IMR-90 (cell line): ENCODE measurements around the gene ZDHHC22. TPM values are rescaled to one million over a fixed set of nuclear protein-coding genes. Genes with fewer than 3 reads are reported as not detected.

ENCODE experiments used
- ATAC-seq: fragments of 200-7000 bp; cut with Tn5 transposase; 2 replicates; pipeline ENCODE4 v1.9.1; 2020; ENCODE audit warnings: low read depth, mild to moderate bottlenecking, moderate library complexity
- BruUV-seq: library from RNA; stranded (reverse); fragments of 400-500 nt; replicated peaks from 2 replicates; lab custom pipeline; 2021; lab: Mats Ljungman, UMichigan
- CTCF ChIA-PET: fragments of 300-600 bp; formaldehyde crosslinking; extraction: SDS; loops from one replicate; lab custom pipeline; 2021; ENCODE audit warnings: antibody characterized with exemption; lab: Yijun Ruan, JAX
- POLR2A ChIA-PET: fragments of 300-600 bp; sonication (Branson Sonifier 250); formaldehyde crosslinking; loops from one replicate; lab custom pipeline; 2022; ENCODE audit warnings: antibody characterized with exemption; ENCODE audit not compliant: unreplicated experiment; lab: Charles Lee
- DNase-seq: peaks from one replicate; pipeline ENCODE4 v3.0.0; 2013
- H2AFZ ChIP-seq: replicated peaks from 2 replicates; pipeline ENCODE3; 2013; ENCODE audit warnings: low read length, mild to moderate bottlenecking; ENCODE audit not compliant: poor library complexity
- H2AK5ac ChIP-seq: 2 replicates; pipeline ENCODE4 v1.6.1; 2013; ENCODE audit warnings: low read depth, low read length, inconsistent platforms
- H2AK9ac ChIP-seq: replicated peaks from 2 replicates; pipeline ENCODE3; 2013; ENCODE audit warnings: mild to moderate bottlenecking, low read depth, low read length, moderate library complexity; ENCODE audit not compliant: poor library complexity
- H2BK120ac ChIP-seq: 2 replicates; pipeline ENCODE4 v1.6.1; 2013; ENCODE audit warnings: low read depth, low read length, inconsistent platforms
- H2BK15ac ChIP-seq: 3 replicates; pipeline ENCODE4 v1.6.1; 2013; ENCODE audit warnings: low read depth, low read length, inconsistent platforms
- H2BK20ac ChIP-seq: 2 replicates; pipeline ENCODE4 v1.6.1; 2013; ENCODE audit warnings: low read depth, mild to moderate bottlenecking, inconsistent platforms, low read length, moderate library complexity
- H2BK5ac ChIP-seq: 2 replicates; pipeline ENCODE4 v1.6.1; 2013; ENCODE audit warnings: mild to moderate bottlenecking, low read depth, low read length, inconsistent platforms; ENCODE audit not compliant: poor library complexity, severe bottlenecking
- H3K14ac ChIP-seq: replicated peaks from 2 replicates; pipeline ENCODE4 v1.6.1; 2013; ENCODE audit warnings: low read depth, low read length, inconsistent platforms
- H3K18ac ChIP-seq: 2 replicates; pipeline ENCODE4 v1.6.1; 2013; ENCODE audit warnings: low read depth, low read length, control low read depth
- H3K23ac ChIP-seq: 2 replicates; pipeline ENCODE4 v1.6.1; 2013; ENCODE audit warnings: low read depth, low read length, inconsistent platforms
- H3K27ac ChIP-seq: 2 replicates; pipeline ENCODE4 v1.5.1; 2013; ENCODE audit warnings: mild to moderate bottlenecking, control low read depth, low read length; ENCODE audit not compliant: insufficient read depth
- H3K27me3 ChIP-seq: 2 replicates; pipeline ENCODE4 v1.6.1; 2013; ENCODE audit warnings: low read length; ENCODE audit not compliant: control insufficient read depth, insufficient read depth
- H3K36me3 ChIP-seq: 2 replicates; pipeline ENCODE4 v1.6.1; 2013; ENCODE audit warnings: low read length, mixed read lengths; ENCODE audit not compliant: control insufficient read depth, insufficient read depth
- H3K4ac ChIP-seq: 2 replicates; pipeline ENCODE4 v1.6.1; 2013; ENCODE audit warnings: low read depth, low read length, inconsistent platforms
- H3K4me1 ChIP-seq: 2 replicates; pipeline ENCODE4 v1.6.1; 2013; ENCODE audit warnings: low read length, mixed read lengths; ENCODE audit not compliant: control insufficient read depth, insufficient read depth
- H3K4me2 ChIP-seq: 2 replicates; pipeline ENCODE4 v1.6.1; 2013; ENCODE audit warnings: low read depth, mild to moderate bottlenecking, control low read depth, low read length, moderate library complexity
- H3K4me3 ChIP-seq: 2 replicates; pipeline ENCODE4 v1.5.1; 2013; ENCODE audit warnings: low read depth, mild to moderate bottlenecking, control low read depth, low read length, moderate library complexity; ENCODE audit not compliant: insufficient read depth
- H3K56ac ChIP-seq: 2 replicates; pipeline ENCODE4 v1.6.1; 2013; ENCODE audit warnings: low read length, inconsistent platforms; ENCODE audit not compliant: insufficient read depth; ENCODE audit errors: extremely low read depth
- H3K79me1 ChIP-seq, 2 experiments: 2 replicates each; pipeline ENCODE4 v1.6.1; 2013; ENCODE audit warnings: low read length in 2 of 2, inconsistent platforms in 1 of 2, low read depth in 1 of 2
- H3K9ac ChIP-seq: 2 replicates; pipeline ENCODE4 v1.6.1; 2013; ENCODE audit warnings: low read depth, low read length, control low read depth
- H3K9me1 ChIP-seq: 2 replicates; pipeline ENCODE4 v1.6.1; 2013; ENCODE audit warnings: low read length, inconsistent platforms; ENCODE audit not compliant: insufficient read depth
- H3K9me3 ChIP-seq: 2 replicates; pipeline ENCODE4 v1.6.1; 2013; ENCODE audit warnings: low read length; ENCODE audit not compliant: control insufficient read depth, insufficient read depth
- H4K20me1 ChIP-seq: 2 replicates; pipeline ENCODE4 v1.6.1; 2013; ENCODE audit warnings: low read length, inconsistent platforms; ENCODE audit not compliant: insufficient read depth
- H4K5ac ChIP-seq: 2 replicates; pipeline ENCODE4 v1.6.1; 2013; ENCODE audit warnings: mild to moderate bottlenecking, low read depth, low read length, control low read depth
- H4K8ac ChIP-seq, 2 experiments: 2 replicates each; pipeline ENCODE4 v1.6.1; 2013; ENCODE audit warnings: low read depth in 2 of 2, low read length in 2 of 2, control low read depth in 1 of 2, inconsistent platforms in 1 of 2
- H4K91ac ChIP-seq: 2 replicates; pipeline ENCODE4 v1.6.1; 2013; ENCODE audit warnings: low read depth, low read length, inconsistent platforms; ENCODE audit not compliant: insufficient read depth
- BHLHE40 ChIP-seq: fragments of 150-350 bp; IDR thresholded peaks from 2 replicates; pipeline ENCODE4 v1.6.1; 2016; ENCODE audit warnings: mild to moderate bottlenecking, low read depth, low read length
- CEBPB ChIP-seq: IDR thresholded peaks from 2 replicates; pipeline ENCODE4 v1.6.1; 2012; ENCODE audit warnings: low read depth, low read length, improper control_type of control experiment
- ELK1 ChIP-seq: fragments of 150-350 bp; IDR thresholded peaks from 2 replicates; pipeline ENCODE4 v1.6.1; 2016; ENCODE audit warnings: low read depth, mild to moderate bottlenecking, low read length, moderate library complexity, borderline replicate concordance
- FOS ChIP-seq: fragments of 150-350 bp; IDR thresholded peaks from 2 replicates; pipeline ENCODE4 v1.6.1; 2016; ENCODE audit warnings: low read depth, low read length
- MXI1 ChIP-seq: IDR thresholded peaks from 2 replicates; pipeline ENCODE4 v1.6.1; 2012; ENCODE audit warnings: low read depth, mild to moderate bottlenecking, low read length, moderate library complexity, borderline replicate concordance
- NFE2L2 ChIP-seq: fragments of 150-350 bp; IDR thresholded peaks from 2 replicates; pipeline ENCODE4 v1.6.1; 2016; ENCODE audit warnings: low read depth, mild to moderate bottlenecking, low read length
- POLR2A ChIP-seq: IDR thresholded peaks from 2 replicates; pipeline ENCODE4 v1.6.1; 2012; ENCODE audit warnings: mild to moderate bottlenecking, low read depth, low read length
- RCOR1 ChIP-seq: IDR thresholded peaks from 2 replicates; pipeline ENCODE4 v1.6.1; 2012; ENCODE audit warnings: mild to moderate bottlenecking, low read length, improper control_type of control experiment; ENCODE audit not compliant: insufficient replicate concordance
- WGBS, 2 experiments: methylation state at CpG; one replicate each; pipeline versions ENCODE4 v1.1.5 to v1.1.7; 2013; ENCODE audit warnings: missing lambda C conversion rate in 2 of 2; ENCODE audit not compliant: insufficient read length in 1 of 2; ENCODE audit errors: extremely low coverage in 2 of 2; 5-methylcytosine and 5-hydroxymethylcytosine counted together
- dilution Hi-C: fragments of 300-500 bp; cut with HindIII; formaldehyde crosslinking; loops from one replicate; pipeline ENCODE4 v1.14.3; 2018; ENCODE audit warnings: low sequenced_read_pairs; ENCODE audit not compliant: unreplicated experiment
- in situ Hi-C: fragments of 300-500 bp; cut with MboI; formaldehyde crosslinking; loops from 3 replicates; pipeline ENCODE4 v1.14.3; 2019; ENCODE audit warnings: low sequenced_read_pairs, inconsistent platforms, mixed read lengths
- intact Hi-C: fragments of 100-400 bp; cut with micrococcal nuclease; formaldehyde crosslinking; loops from 2 replicates; pipeline ENCODE4 v1.10.0; 2022
- polyA plus RNA-seq, 3 experiments: library from polyadenylated mRNA; depleted of rRNA; stranded (reverse); fragments of >200 nt; gene quantifications; 2 replicates each; pipeline ENCODE4 v1.2.3, GENCODE V29; 2012; ENCODE audit warnings: low replicate concordance in 1 of 3
- total RNA-seq: library from RNA; depleted of rRNA; stranded (reverse); fragments of >200 nt; gene quantifications from 2 replicates; pipeline ENCODE4 v1.2.3, GENCODE V29; 2012
- TF ChIP-seq, protein P1 (sequence below): conservative IDR thresholded peaks from 2 replicates; pipeline ENCODE4 v1.5.1; 2012; ENCODE audit warnings: mild to moderate bottlenecking, low read depth, low read length, improper control_type of control experiment
- TF ChIP-seq, protein P2 (sequence below): fragments of 150-350 bp; IDR thresholded peaks from 2 replicates; pipeline ENCODE4 v1.6.1; 2017; ENCODE audit warnings: mild to moderate bottlenecking, antibody characterized with exemption, low read length, low read depth

ZDHHC22 gene
- total and polyA plus RNA-seq, 2 of the 4 experiments (the other 2 are of a cell fraction): not detected

DNA sequence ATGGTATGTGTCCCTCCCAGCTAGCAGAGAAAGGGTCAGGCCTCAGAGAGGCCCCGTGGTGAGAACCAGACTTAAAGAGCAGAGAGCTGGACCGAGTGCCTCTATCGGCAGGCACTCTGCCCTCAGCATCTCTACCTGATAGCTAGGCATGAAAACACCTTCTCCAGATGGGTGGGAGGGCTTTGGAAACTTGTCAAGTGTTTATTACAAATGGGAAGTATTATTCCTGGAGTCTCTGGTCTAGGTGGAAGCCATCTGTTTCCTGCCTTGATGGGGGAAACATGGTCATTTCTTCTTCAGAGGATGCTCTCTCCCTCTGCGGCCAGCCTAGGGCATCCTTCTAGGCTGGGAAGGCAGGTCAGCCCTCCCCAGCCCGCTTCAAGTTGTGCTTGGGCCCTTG, 42.3 kb upstream of the ZDHHC22 start:
- no peak for TF ChIP-seq MXI1
- no peak for TF ChIP-seq CEBPB
- TF ChIP-seq RCOR1: no peak
- no peak for TF ChIP-seq BHLHE40
- no peak for TF ChIP-seq POLR2A
- TF ChIP-seq, protein P1, sequence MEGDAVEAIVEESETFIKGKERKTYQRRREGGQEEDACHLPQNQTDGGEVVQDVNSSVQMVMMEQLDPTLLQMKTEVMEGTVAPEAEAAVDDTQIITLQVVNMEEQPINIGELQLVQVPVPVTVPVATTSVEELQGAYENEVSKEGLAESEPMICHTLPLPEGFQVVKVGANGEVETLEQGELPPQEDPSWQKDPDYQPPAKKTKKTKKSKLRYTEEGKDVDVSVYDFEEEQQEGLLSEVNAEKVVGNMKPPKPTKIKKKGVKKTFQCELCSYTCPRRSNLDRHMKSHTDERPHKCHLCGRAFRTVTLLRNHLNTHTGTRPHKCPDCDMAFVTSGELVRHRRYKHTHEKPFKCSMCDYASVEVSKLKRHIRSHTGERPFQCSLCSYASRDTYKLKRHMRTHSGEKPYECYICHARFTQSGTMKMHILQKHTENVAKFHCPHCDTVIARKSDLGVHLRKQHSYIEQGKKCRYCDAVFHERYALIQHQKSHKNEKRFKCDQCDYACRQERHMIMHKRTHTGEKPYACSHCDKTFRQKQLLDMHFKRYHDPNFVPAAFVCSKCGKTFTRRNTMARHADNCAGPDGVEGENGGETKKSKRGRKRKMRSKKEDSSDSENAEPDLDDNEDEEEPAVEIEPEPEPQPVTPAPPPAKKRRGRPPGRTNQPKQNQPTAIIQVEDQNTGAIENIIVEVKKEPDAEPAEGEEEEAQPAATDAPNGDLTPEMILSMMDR: no peak
- TF ChIP-seq ELK1: no peak
- no peak for TF ChIP-seq NFE2L2
- TF ChIP-seq FOS: no peak
- TF ChIP-seq, protein P2, sequence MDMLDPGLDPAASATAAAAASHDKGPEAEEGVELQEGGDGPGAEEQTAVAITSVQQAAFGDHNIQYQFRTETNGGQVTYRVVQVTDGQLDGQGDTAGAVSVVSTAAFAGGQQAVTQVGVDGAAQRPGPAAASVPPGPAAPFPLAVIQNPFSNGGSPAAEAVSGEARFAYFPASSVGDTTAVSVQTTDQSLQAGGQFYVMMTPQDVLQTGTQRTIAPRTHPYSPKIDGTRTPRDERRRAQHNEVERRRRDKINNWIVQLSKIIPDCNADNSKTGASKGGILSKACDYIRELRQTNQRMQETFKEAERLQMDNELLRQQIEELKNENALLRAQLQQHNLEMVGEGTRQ: no peak
- no peak overlapping the region for H3K27ac ChIP-seq
- CTCF ChIA-PET: no interaction called here
- no peak overlapping the region for H2AFZ ChIP-seq
- ATAC-seq: no peak
- no peak overlapping the region for H2BK20ac ChIP-seq
- H4K5ac ChIP-seq: no peak overlapping the region
- H3K4me2 ChIP-seq: no peak overlapping the region
- H2BK120ac ChIP-seq: no peak overlapping the region
- H4K91ac ChIP-seq: no peak overlapping the region
- dilution Hi-C loops: no loop called here
- no peak for DNase-seq
- H3K9me1 ChIP-seq: 0 out of 2 replicates have a peak, but pooled peaks cover 3% of the 10 kb centered on the region
- H3K9ac ChIP-seq: no peak overlapping the region
- H3K4ac ChIP-seq: no peak overlapping the region
- H3K4me1 ChIP-seq: no peaks in the 10 kb centered on the region
- H4K8ac ChIP-seq: no peak overlapping the region
- in situ Hi-C loops: no loop called here
- H2BK5ac ChIP-seq: no peak overlapping the region
- H3K23ac ChIP-seq: no peak overlapping the region
- no peak overlapping the region for H2AK5ac ChIP-seq
- H3K79me1 ChIP-seq: no peaks in the 10 kb centered on the region
- no TSS peak for BruUV-seq
- H3K4me3 ChIP-seq: no peak overlapping the region
- H3K14ac ChIP-seq: no peak overlapping the region
- POLR2A ChIA-PET: no interaction called here
- WGBS, 2 experiments: 20% methylated on average over 2 of the region's 5 CpGs; no CpG with 5 or more reads in 1 of the 2 experiments
- no peaks in the 10 kb centered on the region for H3K9me3 ChIP-seq
- no peak overlapping the region for H2BK15ac ChIP-seq
- H4K20me1 ChIP-seq: no peaks in the 10 kb centered on the region
- H3K56ac ChIP-seq: no peak overlapping the region
- no peak overlapping the region for H3K18ac ChIP-seq
- H2AK9ac ChIP-seq: no peak overlapping the region
- H3K27me3 ChIP-seq: peaks cover 37% of the 10 kb centered on the region
- no peaks in the 10 kb centered on the region for H3K36me3 ChIP-seq
- intact Hi-C loops: no loop called here
